Loucy (cell line): ENCODE data around the gene CEP63.
"Not testable (repeated sequence)": the region's sequence is repeated elsewhere in the genome, so short reads cannot be mapped to it uniquely, and the experiment has no call there.

Experiments
- H2AFZ ChIP-seq: fragments of 200-600 bp; sonication (generic); 2 replicates; pipeline ENCODE4 v1.6.0; 2016; ENCODE audit warnings: antibody characterized with exemption, mild to moderate bottlenecking, low read length, moderate library complexity
- H3F3A ChIP-seq: fragments of 200-600 bp; 2 replicates; pipeline ENCODE4 v1.6.0; 2016; ENCODE audit warnings: antibody characterized with exemption, low read depth, mild to moderate bottlenecking
- H3K27me3 ChIP-seq: fragments of 200-600 bp; sonication (generic); 2 replicates; pipeline ENCODE4 v1.6.1; 2014; ENCODE audit warnings: low read length, mild to moderate bottlenecking; ENCODE audit not compliant: insufficient read depth, poor library complexity, severe bottlenecking
- H3K36me3 ChIP-seq: fragments of 200-600 bp; sonication (generic); 2 replicates; pipeline ENCODE4 v1.6.1; 2016; ENCODE audit warnings: low read length; ENCODE audit not compliant: insufficient read depth
- H3K4me1 ChIP-seq: fragments of 200-600 bp; sonication (generic); 2 replicates; pipeline ENCODE4 v1.5.1; 2014; ENCODE audit warnings: low read length, mild to moderate bottlenecking; ENCODE audit not compliant: insufficient read depth, poor library complexity, severe bottlenecking
- H3K4me2 ChIP-seq: fragments of 200-600 bp; sonication (generic); 2 replicates; pipeline ENCODE4 v1.6.0; 2014; ENCODE audit warnings: antibody characterized with exemption, low read length, low read depth, mild to moderate bottlenecking; ENCODE audit not compliant: poor library complexity, severe bottlenecking
- H3K4me3 ChIP-seq: fragments of 200-600 bp; sonication (generic); 2 replicates; pipeline ENCODE4 v1.5.1; 2014; ENCODE audit warnings: low read length, mild to moderate bottlenecking, mixed read lengths; ENCODE audit not compliant: poor library complexity, severe bottlenecking
- H3K79me2 ChIP-seq: fragments of 200-600 bp; sonication (generic); 2 replicates; pipeline ENCODE4 v1.6.1; 2014; ENCODE audit warnings: low read length; ENCODE audit not compliant: insufficient read depth
- H3K9ac ChIP-seq: fragments of 200-600 bp; sonication (generic); 2 replicates; pipeline ENCODE4 v1.6.0; 2014; ENCODE audit warnings: mild to moderate bottlenecking, low read depth, low read length, moderate library complexity; ENCODE audit not compliant: poor library complexity, severe bottlenecking
- H3K9me2 ChIP-seq: fragments of 200-600 bp; sonication (generic); replicated peaks from 2 replicates; pipeline ENCODE4 v1.6.1; 2016; ENCODE audit warnings: low read depth, low read length, mixed read lengths
- H3K9me3 ChIP-seq: fragments of 200-600 bp; sonication (generic); 2 replicates; pipeline ENCODE4 v1.6.1; 2014; ENCODE audit warnings: mild to moderate bottlenecking, antibody characterized with exemption, low read length, low read depth; ENCODE audit not compliant: insufficient read depth
- H4K20me1 ChIP-seq: fragments of 200-600 bp; sonication (generic); 2 replicates; pipeline ENCODE4 v1.6.0; 2014; ENCODE audit warnings: antibody characterized with exemption, low read length, mild to moderate bottlenecking; ENCODE audit not compliant: insufficient read depth, poor library complexity, severe bottlenecking
- EZH2phosphoT487 ChIP-seq: fragments of 200-600 bp; IDR thresholded peaks from 2 replicates; pipeline ENCODE4 v1.6.1; 2018; ENCODE audit warnings: antibody characterized with exemption, mild to moderate bottlenecking, moderate library complexity, borderline replicate concordance
- TF ChIP-seq, protein P1 (sequence below): fragments of 200-600 bp; sonication (generic); conservative IDR thresholded peaks from 2 replicates; pipeline ENCODE4 v1.5.1; 2014; ENCODE audit warnings: mild to moderate bottlenecking, antibody characterized with exemption, low read length

Gene CEP63

GRCh38 chr3:134544316-134544715 is 58.5 kb downstream of the CEP63 start:
- H3K9me3 ChIP-seq: no peaks in the 10 kb centered on the region
- no peak overlapping the region for H2AFZ ChIP-seq
- H3K27me3 ChIP-seq: no peaks in the 10 kb centered on the region
- H3K4me1 ChIP-seq: no peaks in the 10 kb centered on the region
- H3F3A ChIP-seq: no peaks in the 10 kb centered on the region
- H3K4me2 ChIP-seq: no peak overlapping the region
- H3K9ac ChIP-seq: no peak overlapping the region
- H3K36me3 ChIP-seq: peaks cover 30% of the 10 kb centered on the region
- no peaks in the 10 kb centered on the region for H4K20me1 ChIP-seq
- no peaks in the 10 kb centered on the region for H3K79me2 ChIP-seq
- no peaks in the 10 kb centered on the region for H3K9me2 ChIP-seq
- TF ChIP-seq EZH2phosphoT487: no peak
- TF ChIP-seq, protein P1, sequence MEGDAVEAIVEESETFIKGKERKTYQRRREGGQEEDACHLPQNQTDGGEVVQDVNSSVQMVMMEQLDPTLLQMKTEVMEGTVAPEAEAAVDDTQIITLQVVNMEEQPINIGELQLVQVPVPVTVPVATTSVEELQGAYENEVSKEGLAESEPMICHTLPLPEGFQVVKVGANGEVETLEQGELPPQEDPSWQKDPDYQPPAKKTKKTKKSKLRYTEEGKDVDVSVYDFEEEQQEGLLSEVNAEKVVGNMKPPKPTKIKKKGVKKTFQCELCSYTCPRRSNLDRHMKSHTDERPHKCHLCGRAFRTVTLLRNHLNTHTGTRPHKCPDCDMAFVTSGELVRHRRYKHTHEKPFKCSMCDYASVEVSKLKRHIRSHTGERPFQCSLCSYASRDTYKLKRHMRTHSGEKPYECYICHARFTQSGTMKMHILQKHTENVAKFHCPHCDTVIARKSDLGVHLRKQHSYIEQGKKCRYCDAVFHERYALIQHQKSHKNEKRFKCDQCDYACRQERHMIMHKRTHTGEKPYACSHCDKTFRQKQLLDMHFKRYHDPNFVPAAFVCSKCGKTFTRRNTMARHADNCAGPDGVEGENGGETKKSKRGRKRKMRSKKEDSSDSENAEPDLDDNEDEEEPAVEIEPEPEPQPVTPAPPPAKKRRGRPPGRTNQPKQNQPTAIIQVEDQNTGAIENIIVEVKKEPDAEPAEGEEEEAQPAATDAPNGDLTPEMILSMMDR: no peak
- H3K4me3 ChIP-seq: no peak overlapping the region

DNA sequence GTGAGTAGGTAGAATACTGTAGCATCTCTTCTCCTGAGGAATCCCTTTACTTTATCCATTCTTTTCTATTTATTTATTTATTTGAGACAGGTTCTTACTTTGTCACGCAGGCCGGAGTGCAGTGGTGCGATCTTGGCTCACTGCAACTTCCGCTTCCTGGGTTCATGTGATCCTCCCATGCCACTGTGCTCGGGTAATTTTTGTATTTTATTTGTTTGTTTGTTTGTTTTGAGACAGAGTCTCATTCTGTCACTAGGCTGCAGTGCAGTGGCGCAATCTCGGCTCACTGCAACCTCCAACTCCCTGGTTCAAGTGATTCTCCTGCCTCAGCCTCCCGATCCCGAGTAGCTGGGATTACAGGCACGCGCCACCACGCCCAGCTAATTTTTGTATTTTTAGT is 58.9 kb downstream of the CEP63 start:
- not testable (repeated sequence) for H3K27me3 ChIP-seq, H4K20me1 ChIP-seq, H3K4me2 ChIP-seq, H3K4me3 ChIP-seq, H3K4me1 ChIP-seq, H3K79me2 ChIP-seq, H2AFZ ChIP-seq, H3K9me2 ChIP-seq, H3F3A ChIP-seq, H3K9ac ChIP-seq, H3K9me3 ChIP-seq
- H3K36me3 ChIP-seq: peaks cover 35% of the 10 kb centered on the region

DNA sequence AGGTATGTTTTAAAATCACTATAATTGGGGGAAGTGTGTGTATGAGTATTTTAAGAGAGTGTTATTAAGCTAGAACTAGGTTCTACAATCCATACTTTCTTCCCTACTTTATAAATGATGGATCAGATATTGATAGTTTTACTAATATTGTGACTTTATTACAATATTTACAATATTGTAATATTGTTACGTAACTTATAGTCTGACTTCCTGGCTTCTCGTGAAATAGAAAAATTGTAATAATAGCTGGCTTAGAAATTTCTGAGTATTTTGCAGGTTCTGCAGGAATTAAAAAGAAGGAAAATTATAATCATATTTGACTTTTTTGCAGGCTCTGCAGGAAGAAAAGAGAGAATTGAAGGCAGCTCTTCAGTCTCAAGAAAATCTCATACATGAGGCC is 60.0 kb downstream of the CEP63 start:
- Histone ChIP-seq H3K4me1 (no peaks in the 10 kb centered on the region), H3K9ac (no peak overlapping the region), H3K4me3 (no peak overlapping the region), H3F3A (no peaks in the 10 kb centered on the region), H3K27me3 (no peaks in the 10 kb centered on the region), H2AFZ (no peak overlapping the region), H3K9me2 (no peaks in the 10 kb centered on the region), H3K36me3 (peaks cover 45% of the 10 kb centered on the region), H3K9me3 (no peaks in the 10 kb centered on the region), H4K20me1 (no peaks in the 10 kb centered on the region), H3K79me2 (no peaks in the 10 kb centered on the region), H3K4me2 (no peak overlapping the region)
- TF ChIP-seq, protein P1: no peak
- TF ChIP-seq EZH2phosphoT487: no peak

DNA sequence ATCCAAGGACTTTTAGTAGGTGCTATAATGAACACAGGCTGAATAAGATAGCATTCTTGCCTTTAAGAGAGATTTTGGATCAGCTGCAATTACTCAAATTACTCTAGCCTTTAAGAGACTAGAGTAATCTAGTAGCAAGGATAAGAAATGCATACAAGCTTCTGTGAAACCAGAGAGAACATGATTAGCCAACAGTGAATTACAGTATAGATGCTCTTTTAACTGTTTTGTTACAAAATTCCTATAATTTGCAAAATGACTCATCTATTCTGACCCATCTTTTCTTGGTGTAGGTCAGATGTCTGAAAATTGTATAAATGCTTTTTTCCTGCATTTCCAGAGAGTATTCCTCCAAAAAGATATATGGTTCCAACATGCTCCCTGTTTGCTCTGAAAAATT is 66.9 kb downstream of the CEP63 start:
- Histone ChIP-seq H3K79me2 (no peaks in the 10 kb centered on the region), H3K4me3 (no peak overlapping the region), H2AFZ (no peak overlapping the region), H3K36me3 (peaks cover 56% of the 10 kb centered on the region), H3K9me2 (no peaks in the 10 kb centered on the region), H3K4me2 (no peak overlapping the region), H3K9ac (no peak overlapping the region), H3K4me1 (no peaks in the 10 kb centered on the region), H4K20me1 (no peaks in the 10 kb centered on the region), H3K27me3 (no peaks in the 10 kb centered on the region), H3K9me3 (no peaks in the 10 kb centered on the region), H3F3A (no peaks in the 10 kb centered on the region)
- TF ChIP-seq EZH2phosphoT487: no peak
- TF ChIP-seq, protein P1: no peak
